CD4-positive, alpha-beta T cell treated with Interleukin-2 at 100 ng/mL for 4 hours (primary cell): ENCODE results near the gene SLC34A1.

Experiments
- DNase-seq: peaks from one replicate; pipeline ENCODE4 v3.0.0-alpha.2; 2020; ENCODE audit warnings: low spot score

SLC34A1 gene

GRCh38 chr5:177432143-177432838, 48.1 kb downstream of the SLC34A1 start:
- no peak for DNase-seq

GRCh38 chr5:177432839-177433657, 48.8 kb downstream of the SLC34A1 start:
- DNase-seq, result no peak

GRCh38 chr5:177433658-177434217, 49.5 kb downstream of the SLC34A1 start:
- no peak for DNase-seq

GRCh38 chr5:177434437-177434836, 50.2 kb downstream of the SLC34A1 start:
- peak; percentile 77 for DNase-seq

- DNase-seq, result no peak
These were observed 50.9 kb downstream of the SLC34A1 start for GRCh38 chr5:177434942-177435738.

GRCh38 chr5:177435847-177436536, 51.8 kb downstream of the SLC34A1 start:
- no peak for DNase-seq

- no peak for DNase-seq
These were observed 53.4 kb downstream of the SLC34A1 start for GRCh38 chr5:177437623-177438022.

- no peak for DNase-seq
These were observed 54.2 kb downstream of the SLC34A1 start for GRCh38 chr5:177438468-177438867.

- DNase-seq, result no peak
These were observed 55.4 kb downstream of the SLC34A1 start for GRCh38 chr5:177439518-177440053.

GRCh38 chr5:177440211-177440989, 56.2 kb downstream of the SLC34A1 start:
- peak; percentile 50 for DNase-seq

- no peak for DNase-seq
These were observed 57.0 kb downstream of the SLC34A1 start for GRCh38 chr5:177440990-177441780.

- no peak for DNase-seq
These were observed 58.0 kb downstream of the SLC34A1 start for GRCh38 chr5:177442066-177442826.

GRCh38 chr5:177443144-177443983, 59.1 kb downstream of the SLC34A1 start:
- no peak for DNase-seq

GRCh38 chr5:177444106-177445051, 60.1 kb downstream of the SLC34A1 start:
- DNase-seq, result no peak

GRCh38 chr5:177445052-177445916, 61.0 kb downstream of the SLC34A1 start:
- DNase-seq, result no peak

GRCh38 chr5:177445917-177446199, 61.6 kb downstream of the SLC34A1 start:
- no peak for DNase-seq
